HG02981 (cell line): Measurements from ENCODE around the gene MCOLN2.
"Not testable (repeated sequence)": the region's sequence is repeated elsewhere in the genome, so short reads cannot be mapped to it uniquely, and the experiment has no call there.

Source experiments
- ATAC-seq: cut with Tn5 transposase; IDR thresholded peaks from one replicate; pipeline ENCODE4 v1.9.1; 2021; ENCODE audit warnings: mild to moderate bottlenecking, moderate library complexity; ENCODE audit not compliant: unreplicated experiment

Gene MCOLN2

GRCh38 chr1:84944767-84945486 is 52.0 kb downstream of the MCOLN2 start:
- ATAC-seq = peak; percentile 87

DNA sequence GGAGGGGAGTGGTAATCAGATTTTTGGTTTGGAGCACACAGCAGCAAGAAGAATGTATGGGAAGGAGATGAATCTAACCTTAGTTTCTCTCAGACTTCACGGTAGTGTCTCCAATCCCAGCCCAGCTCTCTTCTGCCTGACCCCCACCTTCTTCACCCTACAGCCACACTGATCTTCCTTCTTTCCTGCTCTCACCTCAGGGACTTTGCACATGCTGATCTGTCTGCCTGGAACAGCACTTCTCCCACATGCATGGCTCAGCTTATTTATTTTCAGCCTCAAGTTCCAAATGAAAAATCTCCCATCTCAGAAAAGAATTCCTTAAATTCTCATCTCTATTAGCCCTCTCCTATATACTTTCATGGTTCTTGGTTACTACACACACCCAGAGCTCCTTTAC is 55.1 kb downstream of the MCOLN2 start:
- no peak for ATAC-seq

GRCh38 chr1:84940481-84940880 is 56.4 kb downstream of the MCOLN2 start:
- ATAC-seq = no peak

GRCh38 chr1:84939761-84940160 is 57.2 kb downstream of the MCOLN2 start:
- no peak for ATAC-seq

DNA sequence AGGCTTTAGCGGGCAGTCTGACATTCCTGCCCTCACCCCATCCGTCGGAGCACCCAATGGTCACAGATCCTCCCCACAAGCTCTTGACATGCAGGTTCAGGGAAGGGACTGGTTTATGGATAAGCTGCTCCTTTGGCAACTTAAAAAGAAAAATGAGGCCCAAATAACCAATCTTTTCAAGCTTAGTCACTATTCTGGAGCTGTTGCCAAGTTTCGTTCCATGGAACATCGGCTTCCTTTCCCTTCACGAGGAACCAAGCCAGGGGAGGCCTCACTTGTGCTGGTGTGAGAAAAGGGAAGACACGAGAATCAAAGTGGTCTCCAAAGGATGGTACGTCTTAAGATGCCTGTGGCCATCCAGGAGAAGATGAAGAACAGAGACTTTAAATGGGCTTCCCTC is 57.8 kb downstream of the MCOLN2 start:
- no peak for ATAC-seq

- ATAC-seq = no peak
These were observed 60.6 kb downstream of the MCOLN2 start for GRCh38 chr1:84936116-84936810.

DNA sequence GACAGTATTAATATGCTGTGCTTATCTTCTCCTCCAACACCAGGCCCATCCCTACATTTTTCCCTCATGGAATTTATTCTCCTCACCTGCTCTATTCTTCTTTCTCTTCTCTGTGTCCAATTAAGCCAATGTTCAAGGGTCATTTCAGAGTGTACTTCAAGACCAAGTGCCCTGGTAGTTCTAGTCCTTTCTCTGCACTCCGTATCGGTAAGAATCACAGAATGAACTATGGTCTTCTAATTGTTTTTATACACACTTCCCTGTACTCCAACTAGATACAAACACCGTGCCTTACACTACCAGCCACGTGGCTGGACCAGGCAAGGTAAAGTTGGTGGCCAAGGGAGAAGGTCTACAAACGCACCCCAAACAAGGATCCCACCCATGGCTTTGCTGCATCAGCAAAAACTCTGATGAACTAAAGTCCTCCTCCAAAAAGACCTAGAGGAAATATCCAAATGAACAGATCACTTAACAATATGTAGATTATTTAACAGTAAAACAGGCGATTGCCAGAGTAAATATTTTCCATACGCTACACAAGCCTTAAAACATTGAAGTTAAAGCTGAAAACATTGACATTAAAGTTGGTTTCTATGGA is 63.8 kb downstream of the MCOLN2 start:
- no peak for ATAC-seq

DNA sequence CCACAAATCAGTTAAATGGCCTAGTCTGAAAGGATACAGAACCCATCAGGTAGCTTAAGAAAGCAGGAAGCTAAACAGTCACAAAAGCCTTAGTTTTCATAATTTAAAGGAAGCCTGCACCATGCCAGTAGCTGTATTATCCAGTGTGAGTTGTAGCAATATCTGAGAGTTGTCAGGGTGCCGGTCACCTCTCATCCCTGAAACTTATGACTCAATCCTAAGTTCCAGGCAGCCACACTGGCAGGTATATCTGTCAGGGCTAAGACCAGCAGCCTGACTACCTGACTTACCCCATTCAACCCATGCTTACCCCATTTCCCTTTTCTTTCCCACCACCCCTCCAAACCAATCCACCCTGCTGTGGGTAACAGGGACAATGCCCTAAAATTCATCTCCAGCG is 66.1 kb downstream of the MCOLN2 start:
- no peak for ATAC-seq

- no peak for ATAC-seq
These were observed 66.6 kb downstream of the MCOLN2 start for GRCh38 chr1:84930329-84930728.

GRCh38 chr1:84929581-84929980 is 67.3 kb downstream of the MCOLN2 start:
- no peak for ATAC-seq

- ATAC-seq = no peak
These were observed 67.9 kb downstream of the MCOLN2 start for GRCh38 chr1:84928979-84929378.

DNA sequence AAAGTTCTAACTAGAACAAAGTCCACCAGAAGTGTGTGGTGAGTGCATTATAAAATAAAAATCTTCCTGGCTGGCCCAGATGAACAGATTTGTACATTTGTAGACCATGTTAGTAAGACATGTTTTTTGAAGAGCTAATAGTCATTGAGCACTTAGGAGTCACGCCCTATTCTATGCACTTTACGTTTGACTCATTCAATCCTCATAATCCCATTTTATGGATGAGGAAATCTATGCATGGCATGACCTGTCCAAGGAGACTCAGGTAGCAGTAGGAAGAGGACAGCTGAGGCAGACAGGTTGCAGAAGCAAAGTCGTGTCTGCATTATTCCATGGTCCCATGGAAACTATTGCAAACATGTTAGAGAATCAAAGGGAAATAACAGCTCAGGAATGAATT is 73.6 kb downstream of the MCOLN2 start:
- no peak for ATAC-seq

DNA sequence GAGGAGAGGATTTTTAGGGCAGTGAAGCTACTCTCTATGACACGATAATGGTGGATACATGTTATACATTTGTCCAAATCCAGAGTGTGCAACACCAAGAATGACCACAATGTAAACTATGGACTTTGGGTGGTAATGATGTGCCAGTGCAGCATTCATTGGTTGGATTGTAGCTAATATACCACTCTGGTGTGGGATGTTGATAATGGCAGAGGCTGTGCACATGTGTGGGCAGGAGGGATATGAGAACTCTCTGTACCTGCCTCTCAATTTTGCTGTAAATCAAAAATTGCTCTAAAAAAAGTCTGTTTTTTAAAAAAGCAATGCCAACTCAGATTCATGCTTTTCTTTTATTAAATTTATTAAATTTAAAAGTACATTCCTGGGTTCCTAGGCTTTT is 76.8 kb downstream of the MCOLN2 start:
- ATAC-seq = no peak

DNA sequence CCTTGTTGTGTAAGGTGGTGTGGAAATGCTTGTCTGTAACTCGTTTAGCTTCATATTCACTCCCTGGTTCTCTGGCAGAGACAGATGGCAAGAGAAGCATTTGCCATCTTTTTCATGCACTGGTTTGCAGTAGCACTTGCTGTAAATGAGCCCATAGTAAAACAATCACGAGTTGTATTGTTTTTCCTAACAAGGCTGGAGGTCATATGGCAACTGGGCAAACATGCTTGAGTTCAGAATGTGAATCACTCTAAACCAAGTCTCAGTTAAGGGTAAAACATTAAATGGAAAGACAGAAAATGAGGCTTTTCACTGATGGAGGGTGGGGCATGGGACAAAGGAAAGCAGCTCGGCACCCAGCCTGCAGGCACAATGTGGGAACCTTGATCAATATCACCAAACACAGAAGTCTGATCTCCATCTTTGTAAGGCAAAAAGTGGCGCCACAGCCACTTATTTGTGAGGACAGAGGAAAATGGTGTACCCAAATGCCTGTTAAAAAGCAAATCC is 77.4 kb downstream of the MCOLN2 start:
- no peak for ATAC-seq

- no peak for ATAC-seq
These were observed 78.1 kb downstream of the MCOLN2 start for GRCh38 chr1:84918726-84919336.

DNA sequence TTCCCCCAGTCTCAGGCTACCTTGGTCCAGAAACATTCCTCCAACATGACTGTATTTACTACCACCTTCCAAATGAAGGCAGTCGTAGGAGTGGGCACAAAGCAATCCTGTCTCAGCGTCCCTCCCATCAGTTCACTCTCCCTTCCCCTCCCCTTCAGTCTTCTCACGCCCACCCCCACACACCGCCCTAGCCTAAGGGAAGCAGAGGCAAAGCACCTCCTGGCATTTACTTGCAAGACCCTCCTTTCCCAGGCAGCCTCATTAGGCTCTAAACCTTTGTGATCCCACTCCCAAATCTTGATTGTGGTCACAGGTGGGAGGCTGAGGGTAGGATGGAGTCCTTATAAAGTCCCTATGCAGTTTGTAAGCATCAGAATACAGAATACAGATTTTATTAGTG is 80.0 kb downstream of the MCOLN2 start:
- ATAC-seq = no peak

DNA sequence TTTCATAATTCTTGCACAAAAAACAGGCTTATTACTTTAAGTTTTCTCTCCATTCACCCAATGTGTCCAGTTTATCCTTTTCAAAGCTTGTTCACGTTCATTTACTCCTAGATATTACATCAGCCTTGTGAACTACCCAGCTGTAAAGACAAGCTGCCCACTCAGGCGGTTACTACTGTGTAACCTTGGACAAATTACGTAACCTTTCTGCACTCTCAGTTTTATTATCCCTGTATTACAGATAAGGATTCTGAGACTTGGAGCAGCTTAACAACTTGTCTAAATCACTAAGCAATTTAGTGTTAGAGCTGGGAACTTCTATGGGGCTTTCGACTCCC is 83.4 kb downstream of the MCOLN2 start:
- ATAC-seq = no peak

DNA sequence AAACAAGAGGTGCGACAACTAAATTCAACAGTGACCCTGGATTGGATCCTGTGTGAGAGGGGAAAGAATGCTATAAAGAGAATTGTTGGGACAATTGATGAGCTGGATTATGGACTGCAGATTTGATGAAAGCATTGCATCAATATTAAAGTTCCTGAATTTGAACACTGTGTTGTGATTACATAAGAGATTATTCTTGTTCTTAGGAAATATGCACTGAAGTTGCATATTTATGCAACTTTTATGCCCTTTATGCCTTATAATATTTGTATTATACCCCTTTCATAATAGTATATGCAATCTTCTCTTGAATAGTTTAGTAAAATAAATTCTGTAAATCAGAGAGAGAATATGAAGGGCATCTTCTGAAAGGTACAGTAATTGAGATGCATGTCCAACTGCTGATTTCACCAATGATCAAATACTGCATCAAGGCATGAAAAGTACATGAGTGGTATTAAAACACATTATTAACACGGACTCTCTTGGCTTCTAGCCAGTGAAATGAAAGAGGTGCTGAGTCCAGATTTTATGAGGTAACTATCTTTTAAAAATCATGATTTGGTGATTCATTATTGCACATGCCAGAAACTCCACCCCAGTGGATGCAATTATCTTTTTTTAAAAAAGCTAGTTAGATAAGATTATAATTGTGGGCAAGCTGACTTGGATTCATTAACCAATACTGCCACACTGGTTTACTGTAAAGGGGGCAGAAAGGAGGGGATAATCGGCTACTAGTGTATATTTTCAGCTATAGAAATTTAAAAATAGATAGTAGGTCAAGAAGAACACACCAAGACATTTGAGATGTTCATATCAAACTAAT is 84.0 kb downstream of the MCOLN2 start:
- no peak for ATAC-seq

DNA sequence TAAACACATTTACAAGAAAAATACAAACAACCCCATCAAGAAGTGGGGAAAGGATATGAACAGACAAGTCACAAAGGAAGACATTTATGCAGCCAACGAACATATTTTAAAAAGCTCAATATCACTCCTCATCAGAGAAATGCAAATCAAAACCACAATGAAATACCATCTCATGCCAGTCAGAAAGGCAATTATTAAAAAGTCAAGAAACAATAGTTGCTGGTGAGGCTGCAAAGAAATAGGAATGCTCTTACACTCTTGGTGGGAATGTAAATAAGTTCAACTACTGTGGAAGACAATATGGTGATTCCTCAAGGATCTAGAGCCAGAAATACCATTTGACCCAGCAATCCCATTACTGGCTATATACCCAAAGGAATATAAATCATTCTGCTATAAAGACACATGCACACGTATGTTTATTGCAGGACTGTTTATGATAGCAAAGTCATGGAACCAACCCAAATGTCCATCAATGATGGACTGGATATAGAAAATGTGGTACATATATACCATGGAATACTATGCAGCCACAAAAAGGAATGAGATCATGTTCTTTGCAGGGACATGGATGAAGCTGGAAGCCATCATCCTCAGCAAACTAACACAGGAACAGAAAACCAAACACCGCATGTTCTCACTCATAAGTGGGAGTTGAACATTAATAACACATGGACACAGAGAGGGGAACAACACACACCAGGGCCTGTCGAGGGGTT is 88.0 kb downstream of the MCOLN2 start:
- not testable (repeated sequence) for ATAC-seq
